Bronchus fibroblast of lung (primary cell): ENCODE data around the gene MBD3L2B. TPM values are rescaled to one million over a fixed set of nuclear protein-coding genes. Genes with fewer than 3 reads are reported as not detected.

ENCODE experiments used
- total RNA-seq: library from RNA; depleted of rRNA; stranded (reverse); fragments of >200 nt; gene quantifications from 2 replicates; pipeline ENCODE4 v1.2.3, GENCODE V29; 2015

Gene MBD3L2B
- not detected in 2 replicates for total RNA-seq

DNA sequence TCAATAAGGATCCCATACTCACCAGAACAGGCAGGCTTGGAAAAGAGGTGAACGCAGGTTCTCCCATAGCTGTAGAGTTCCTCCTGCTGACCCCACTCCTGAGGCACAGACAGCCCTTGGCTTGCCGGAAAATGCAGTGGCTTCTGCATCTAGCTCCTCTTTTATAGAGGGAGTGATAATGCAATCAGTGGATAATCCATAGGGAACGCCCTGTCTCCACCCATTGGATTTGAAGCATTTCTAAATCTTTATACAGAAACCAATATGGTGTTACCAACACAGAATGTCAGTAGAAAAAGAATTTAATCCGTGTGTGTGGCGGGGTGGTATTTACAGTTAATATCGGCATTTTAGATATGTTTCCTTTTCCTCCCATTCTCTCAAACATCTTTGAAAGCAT, at the start of gene MBD3L2B:
Gene MBD3L2B, minus strand, starts transcription at position 101 of the 400 bp plus-strand sequence. Its CDS starts 34 bp downstream, at position 67.

DNA sequence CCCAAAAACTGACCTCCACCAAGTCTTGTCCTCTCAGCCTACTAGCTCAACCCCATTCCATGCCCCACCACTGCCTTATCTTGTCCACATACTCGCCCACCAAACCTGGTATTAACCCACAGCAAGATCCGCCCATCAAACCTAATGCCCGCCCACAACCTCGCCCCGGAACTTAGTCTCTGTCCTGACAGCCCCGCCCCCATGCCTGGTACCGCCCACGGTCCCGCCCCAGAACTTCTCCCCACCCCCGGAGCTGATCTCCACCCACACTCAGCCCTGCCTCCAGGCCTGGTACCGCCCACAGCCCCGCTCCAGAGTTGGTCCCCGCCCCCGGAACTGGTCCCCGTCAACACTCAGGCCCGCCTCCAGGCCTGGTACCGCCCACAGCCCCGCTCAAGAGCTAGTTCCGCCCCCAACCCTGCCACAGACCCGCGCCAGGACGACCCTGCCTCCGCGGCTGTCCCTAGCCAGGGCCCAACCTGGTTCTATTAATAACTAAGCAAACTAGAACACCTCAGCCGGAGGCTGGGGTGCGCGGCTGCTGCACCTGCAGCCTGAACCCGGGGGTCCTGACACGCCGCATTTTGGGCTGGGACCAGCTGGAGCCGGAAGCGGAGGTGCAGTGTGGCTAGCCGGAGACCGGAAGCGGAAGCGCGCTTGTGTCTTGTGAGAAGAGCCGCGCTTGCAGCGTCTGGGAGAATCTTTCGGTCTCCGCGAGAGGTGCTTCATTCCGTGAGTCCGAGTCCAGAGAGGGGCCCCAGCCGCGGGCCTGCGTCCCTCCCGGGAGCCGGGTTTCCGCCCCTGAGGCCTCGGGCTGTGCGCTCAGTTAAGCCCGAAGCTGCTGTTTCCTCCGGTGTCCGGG, 48.0 kb upstream of the MBD3L2B start, which contains the start of gene ZNF557:
Gene ZNF557, plus strand, starts transcription at position 662 of the 862 bp plus-strand sequence. CDS start 5,372 bp downstream, outside the sequence.

DNA sequence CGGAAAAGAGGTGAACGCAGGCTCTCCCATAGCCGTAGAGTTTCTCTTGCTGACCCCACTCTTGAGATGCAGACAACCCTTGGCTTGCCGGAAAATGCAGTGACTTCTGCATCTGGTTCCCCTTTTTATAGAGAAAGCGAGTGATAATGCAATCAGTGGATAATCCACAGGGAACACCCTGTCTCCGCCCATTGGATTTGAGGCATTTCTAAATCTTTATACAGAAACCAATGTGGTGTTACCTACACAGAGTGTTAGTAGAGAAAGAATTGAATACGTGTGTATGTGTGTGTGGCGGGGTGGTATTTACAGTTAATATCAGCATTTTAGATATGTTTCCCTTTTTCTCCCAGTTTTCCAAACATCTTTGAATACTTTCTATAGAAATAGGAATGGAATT, 37.3 kb upstream of the MBD3L2B start, which contains the start of gene MBD3L3:
Gene MBD3L3, minus strand, starts transcription at position 101 of the 400 bp plus-strand sequence. Its CDS starts 71 bp downstream, at position 30.

DNA sequence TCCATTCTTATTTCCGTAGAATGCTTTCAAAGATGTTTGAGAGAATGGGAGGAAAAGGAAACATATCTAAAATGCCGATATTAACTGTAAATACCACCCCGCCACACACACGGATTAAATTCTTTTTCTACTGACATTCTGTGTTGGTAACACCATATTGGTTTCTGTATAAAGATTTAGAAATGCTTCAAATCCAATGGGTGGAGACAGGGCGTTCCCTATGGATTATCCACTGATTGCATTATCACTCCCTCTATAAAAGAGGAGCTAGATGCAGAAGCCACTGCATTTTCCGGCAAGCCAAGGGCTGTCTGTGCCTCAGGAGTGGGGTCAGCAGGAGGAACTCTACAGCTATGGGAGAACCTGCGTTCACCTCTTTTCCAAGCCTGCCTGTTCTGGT, 27.8 kb upstream of the MBD3L2B start, which contains the start of gene MBD3L2:
Gene MBD3L2, plus strand, starts transcription at position 301 of the 400 bp plus-strand sequence. Its CDS starts 53 bp downstream, at position 354.

DNA sequence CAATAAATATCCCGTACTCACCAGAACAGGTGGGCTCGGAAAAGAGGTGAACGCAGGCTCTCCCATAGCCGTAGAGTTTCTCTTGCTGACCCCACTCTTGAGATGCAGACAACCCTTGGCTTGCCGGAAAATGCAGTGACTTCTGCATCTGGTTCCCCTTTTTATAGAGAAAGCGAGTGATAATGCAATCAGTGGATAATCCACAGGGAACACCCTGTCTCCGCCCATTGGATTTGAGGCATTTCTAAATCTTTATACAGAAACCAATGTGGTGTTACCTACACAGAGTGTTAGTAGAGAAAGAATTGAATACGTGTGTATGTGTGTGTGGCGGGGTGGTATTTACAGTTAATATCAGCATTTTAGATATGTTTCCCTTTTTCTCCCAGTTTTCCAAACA, 18.8 kb upstream of the MBD3L2B start, which contains the start of gene MBD3L4:
Gene MBD3L4, minus strand, starts transcription at position 101 of the 400 bp plus-strand sequence. Its CDS starts 35 bp downstream, at position 66.

DNA sequence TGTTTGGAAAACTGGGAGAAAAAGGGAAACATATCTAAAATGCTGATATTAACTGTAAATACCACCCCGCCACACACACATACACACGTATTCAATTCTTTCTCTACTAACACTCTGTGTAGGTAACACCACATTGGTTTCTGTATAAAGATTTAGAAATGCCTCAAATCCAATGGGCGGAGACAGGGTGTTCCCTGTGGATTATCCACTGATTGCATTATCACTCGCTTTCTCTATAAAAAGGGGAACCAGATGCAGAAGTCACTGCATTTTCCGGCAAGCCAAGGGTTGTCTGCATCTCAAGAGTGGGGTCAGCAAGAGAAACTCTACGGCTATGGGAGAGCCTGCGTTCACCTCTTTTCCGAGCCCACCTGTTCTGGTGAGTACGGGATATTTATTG, 9.0 kb upstream of the MBD3L2B start, which contains the start of gene MBD3L5:
Gene MBD3L5, plus strand, starts transcription at position 301 of the 400 bp plus-strand sequence. Its CDS starts 34 bp downstream, at position 335.

Other genes with a start within 250 kb of the MBD3L2B start
- not detected in 2 replicates for gene VAV1, start 248.7 kb downstream of the MBD3L2B start, total RNA-seq
- gene ADGRE1, start 133.9 kb downstream of the MBD3L2B start, total RNA-seq, result not detected in 2 replicates
- not detected in 2 replicates for gene MBD3L5, start 9.1 kb upstream of the MBD3L2B start, total RNA-seq
- not detected in 2 replicates for gene MBD3L4, start 18.7 kb upstream of the MBD3L2B start, total RNA-seq
- not detected in 2 replicates for gene MBD3L2, start 27.9 kb upstream of the MBD3L2B start, total RNA-seq
- gene MBD3L3, start 37.2 kb upstream of the MBD3L2B start, total RNA-seq, result not detected in 2 replicates
- 4.2 and 4.7 TPM in 2 replicates for gene ZNF557, start 48.3 kb upstream of the MBD3L2B start, total RNA-seq